Heart right ventricle (tissue), 16 donors: ENCODE data around the gene SLC39A11. TPM values are rescaled to one million over a fixed set of nuclear protein-coding genes. Genes with fewer than 3 reads are reported as not detected.
"Not testable (repeated sequence)": the region's sequence is repeated elsewhere in the genome, so short reads cannot be mapped to it uniquely, and the experiment has no call there.

Source experiments
- ATAC-seq, 8 donors: fragments of 200-7000 bp; cut with Tn5 transposase; one replicate each; pipeline ENCODE4 v1.9.1; 2020; ENCODE audit warnings: mild to moderate bottlenecking in 8 of 8, moderate library complexity in 8 of 8, moderate number of reproducible peaks in 1 of 8
- DNase-seq, 2 donors: peaks; one replicate each; pipeline ENCODE4 v3.0.0-alpha.2; 2020
- H3K27ac ChIP-seq, 10 donors: fragments of 200-600 bp; sonication (generic) in 2 of 10; one replicate each; pipeline versions ENCODE4 v1.5.0 to v1.8.0; 2020 to 2022; ENCODE audit warnings: mild to moderate bottlenecking in 3 of 10
- H3K27me3 ChIP-seq, 7 donors: fragments of 200-600 bp; one replicate each; pipeline ENCODE4 v1.8.0; 2021 to 2022; ENCODE audit warnings: mild to moderate bottlenecking in 2 of 7
- H3K36me3 ChIP-seq, 9 donors: fragments of 200-600 bp; sonication (generic) in 1 of 9; one replicate each; pipeline versions ENCODE4 v1.5.0 to v1.8.0; 2020 to 2022; ENCODE audit warnings: mild to moderate bottlenecking in 2 of 9
- H3K4me1 ChIP-seq, 9 donors: fragments of 200-600 bp; sonication (generic) in 1 of 9; one replicate each; pipeline versions ENCODE4 v1.5.0 to v1.8.0; 2020 to 2022; ENCODE audit warnings: mild to moderate bottlenecking in 4 of 9
- H3K4me3 ChIP-seq, 10 donors: fragments of 200-600 bp; sonication (generic) in 2 of 10; one replicate each; pipeline versions ENCODE4 v1.5.0 to v1.8.0; 2020 to 2022; ENCODE audit warnings: mild to moderate bottlenecking in 7 of 10, moderate library complexity in 2 of 10
- H3K9me3 ChIP-seq, 11 donors: fragments of 200-600 bp in 10 of 11; sonication (generic) in 2 of 11; one replicate each; pipeline versions ENCODE4 v1.5.0 to v1.8.0; 2013 to 2022; ENCODE audit warnings: mild to moderate bottlenecking in 2 of 11, control low read depth in 1 of 11, moderate library complexity in 1 of 11
- CTCF ChIP-seq, 9 donors: fragments of 200-600 bp; sonication (generic) in 2 of 9; IDR thresholded peaks; one replicate each; pipeline versions ENCODE4 v1.5.0 to v1.8.0; 2021 to 2022; ENCODE audit warnings: antibody characterized with exemption in 9 of 9, mild to moderate bottlenecking in 5 of 9, moderate library complexity in 1 of 9
- WGBS, 2 donors: extraction: QIAGEN DNeasy Blood & Tissue Kit; methylation state at CpG; one replicate each; pipeline ENCODE4 v1.1.7; 2013; ENCODE audit warnings: inconsistent platforms in 1 of 2; 5-methylcytosine and 5-hydroxymethylcytosine counted together
- intact Hi-C, 10 donors: fragments of 100-400 bp; cut with DNase I; formaldehyde crosslinking; loops; one replicate each; pipeline versions ENCODE4 v1.11.1 to v1.14.2; 2022
- polyA plus RNA-seq, 2 donors: library from polyadenylated mRNA; stranded (reverse); fragments of 200-250 nt; gene quantifications; one replicate each; pipeline ENCODE4 v1.2.3, GENCODE V29; 2013
- total RNA-seq, 10 donors: library from RNA; stranded (reverse); fragmentation: NEBNext Ultra II Directional in 3 of 10; extraction: Animal tissue kit (Norgen Biotek cat#: 25700) in 3 of 10; gene quantifications; one replicate each; pipeline versions ENCODE4 v1.2.1 to v1.2.4, GENCODE V29; 2021 to 2023
- donor health status: Arrhythmogenic right ventricular cardiomyopathy.
- donor health status: ischemic (EF 13 %, LVEDD 7.1; RV severe dilation, severe dysfunction).
- donor health status: healthy with polysubstance abuse.
- donor health status: DM: no; HTN: yes; CAD: no.
- donor health status: DM: no; HTN: no; CAD: no.
- donor health status: ischemic (EF 25% LVEDD 6.9; RV normal size, moderate dysfunction).
- donor health status: ischemic (EF 25% LVEDD 5.7; RV mildly dilated, moderate dysfunction).
- donor health status: healthy.
- donor health status: DM: yes; HTN: yes; CAD: no.
- donor health status: Ischemic cardiomyopathy.
- donor health status: ischemic (EF 35%, LVEDD 5.7; RV mildly dilated, moderate dysfunction).
- donor health status: nonischemic (EF 11% LVEDD 7.7; RV severe dilation, severe dysfunction).
- donor health status: DM: yes; HTN: yes; CAD: no.
- donor health status: PGD.
- donor health status: ischemic (EF 29% LVEDD 5.4; RV normal size, mild dysfunction).
- donor health status: nonischemic (EF 23%, LVEDD 6.1; RV moderate dilation, normal function).

SLC39A11 gene
- total and polyA plus RNA-seq, 12 donors = 2.4 to 11.3 (median 6.4) TPM

DNA sequence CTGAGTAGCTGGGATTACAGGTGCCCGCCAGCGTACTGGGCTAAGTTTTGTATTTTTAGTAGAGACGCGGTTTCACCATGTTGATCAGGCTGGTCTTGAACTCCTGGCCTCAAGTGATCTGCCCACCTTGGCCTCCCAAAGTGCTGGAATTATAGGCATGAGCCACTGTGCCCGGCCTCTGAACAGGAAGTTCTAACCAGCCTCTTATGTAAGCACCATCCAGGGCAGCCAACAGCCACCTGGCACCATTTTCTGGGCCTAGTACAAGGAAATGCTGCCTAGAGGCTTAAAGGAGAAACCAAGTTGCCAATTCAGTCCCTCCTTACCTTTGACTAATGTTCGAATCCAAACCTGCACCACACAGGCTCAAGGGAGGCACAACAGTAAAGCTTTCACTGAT is 8.5 kb upstream of the SLC39A11 start:
- 88 to 93% methylated on average over 6 of the region's 6 CpGs for WGBS, 2 donors
- no peak for DNase-seq
- intact Hi-C loops = no loop called here

DNA sequence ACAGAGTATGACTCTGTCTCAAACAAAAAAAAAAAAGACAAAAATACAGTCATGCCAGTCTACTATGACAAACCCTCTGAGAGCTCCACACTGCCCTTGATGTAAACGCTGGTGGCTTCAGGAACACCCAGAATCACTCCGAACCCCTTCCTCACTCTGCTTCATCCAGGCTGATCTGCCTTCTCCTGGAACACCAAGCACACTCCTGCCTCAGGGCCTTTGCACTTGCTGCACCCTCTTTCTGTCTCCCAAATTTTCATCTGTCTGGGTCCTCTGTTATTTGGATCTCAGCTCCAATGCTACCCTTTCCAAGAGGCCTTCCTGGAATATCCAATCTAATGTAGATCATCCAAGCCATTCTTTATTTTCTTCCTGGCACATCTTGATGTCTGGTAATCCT is 7.9 kb upstream of the SLC39A11 start:
- Histone ChIP-seq H3K36me3 (no peaks in the 10 kb centered on the region), H3K4me1 (peaks cover 0 to 27% (median 0%) of the 10 kb centered on the region in 9 donors), H3K27ac (no peak overlapping the region), H3K9me3 (peaks cover 0 to 15% (median 0%) of the 10 kb centered on the region in 11 donors), H3K4me3 (no peak overlapping the region), H3K27me3 (peaks cover 0 to 29% (median 2%) of the 10 kb centered on the region in 7 donors)
- intact Hi-C loops = no loop called here
- DNase-seq (no peak), ATAC-seq (no peak)
- no peak for TF ChIP-seq CTCF (IDR thresholded peaks at IDR 0.05)
- WGBS, 2 donors = 90 to 100% methylated on average over 2 of the region's 2 CpGs

More for the DNA sequence above, 8.5 kb upstream of the SLC39A11 start:
- H3K9me3 ChIP-seq = peaks cover 0 to 15% (median 0%) of the 10 kb centered on the region in 11 donors
- peaks cover 0 to 27% (median 0%) of the 10 kb centered on the region in 9 donors for H3K4me1 ChIP-seq
- no peak overlapping the region for H3K4me3 ChIP-seq
- no peak for ATAC-seq
- peaks cover 0 to 25% (median 2%) of the 10 kb centered on the region in 7 donors for H3K27me3 ChIP-seq
- no peak for TF ChIP-seq CTCF (IDR thresholded peaks at IDR 0.05)
- no peak overlapping the region for H3K27ac ChIP-seq
- no peaks in the 10 kb centered on the region for H3K36me3 ChIP-seq

DNA sequence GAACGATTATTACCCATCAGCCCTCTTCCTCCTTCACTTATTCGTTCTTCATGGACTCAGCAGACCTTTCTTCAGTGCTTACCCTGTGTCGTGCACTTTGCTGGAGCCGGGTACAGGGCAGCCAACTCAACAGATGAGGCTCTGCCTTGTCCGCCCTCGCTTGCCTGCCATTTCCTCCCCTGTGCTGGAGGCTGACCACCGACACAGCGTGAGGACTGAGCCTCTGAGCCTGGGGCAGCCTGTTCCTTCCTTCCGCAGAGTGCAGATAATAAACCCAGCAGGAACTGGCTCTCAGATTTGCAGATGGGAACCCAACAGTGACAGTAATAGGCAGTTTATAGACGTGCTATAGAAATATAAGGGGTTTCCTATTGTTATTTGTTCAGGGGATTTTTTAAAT is 7.0 kb upstream of the SLC39A11 start:
- TF ChIP-seq CTCF (IDR thresholded peaks at IDR 0.05) = no peak
- Histone ChIP-seq H3K4me3 (no peak overlapping the region), H3K4me1 (peaks cover 0 to 27% (median 0%) of the 10 kb centered on the region in 9 donors), H3K27ac (no peak overlapping the region), H3K27me3 (peaks cover 0 to 29% (median 2%) of the 10 kb centered on the region in 7 donors), H3K36me3 (no peaks in the 10 kb centered on the region), H3K9me3 (peaks cover 0 to 8% (median 0%) of the 10 kb centered on the region in 11 donors)
- DNase-seq = no peak
- ATAC-seq = no peak
- WGBS, 2 donors = 52 to 55% methylated on average over 10 of the region's 10 CpGs
- intact Hi-C loops = no loop called here

GRCh38 chr17:73098919-73099318 is 6.4 kb upstream of the SLC39A11 start:
- DNase-seq (no peak), ATAC-seq (no peak)
- intact Hi-C loops = no loop called here

DNA sequence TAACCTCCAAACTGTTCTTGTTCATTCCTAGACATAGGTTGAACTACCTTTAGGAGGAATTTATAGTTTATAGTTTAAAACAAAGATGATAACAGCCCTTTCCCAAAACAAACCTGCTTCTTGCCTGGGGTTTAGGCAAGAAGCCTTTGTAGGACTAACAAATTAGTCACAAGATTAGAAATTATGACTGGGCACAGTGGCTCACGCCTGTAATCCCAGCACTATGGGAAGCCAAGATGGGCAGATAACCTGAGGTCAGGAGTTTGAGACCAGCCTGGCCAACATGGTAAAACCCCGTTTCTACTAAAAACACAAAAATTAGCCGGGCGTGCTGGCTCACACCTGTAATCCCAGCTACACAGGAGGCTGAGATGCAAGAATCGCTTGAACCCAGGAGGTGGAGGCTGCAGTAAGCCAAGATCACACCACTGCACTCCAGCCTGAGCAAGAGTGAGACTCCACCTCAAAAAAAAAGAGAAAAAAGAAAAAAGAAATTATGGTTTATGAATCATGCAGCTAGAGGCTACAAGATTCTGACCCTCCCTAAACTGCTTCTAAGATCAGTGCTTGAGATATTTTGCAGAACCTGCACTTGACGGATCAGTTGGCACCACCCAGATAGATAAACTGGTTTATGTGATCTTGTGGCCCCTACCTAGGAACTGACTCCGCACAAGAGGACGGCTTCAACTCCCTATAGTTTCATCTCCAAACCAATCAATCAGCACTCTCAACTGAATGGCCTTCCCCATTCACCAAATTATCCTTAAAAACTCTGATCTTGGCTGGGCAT is 5.7 kb upstream of the SLC39A11 start:
- H3K36me3 ChIP-seq, ATAC-seq, DNase-seq, intact Hi-C loops, H3K9me3 ChIP-seq, H3K4me3 ChIP-seq, H3K27ac ChIP-seq: not testable (repeated sequence)
- Histone ChIP-seq H3K4me1 (peaks cover 0 to 24% (median 2%) of the 10 kb centered on the region in 9 donors), H3K27me3 (peaks cover 0 to 29% (median 2%) of the 10 kb centered on the region in 7 donors)
- 85 to 87% methylated on average over 8 of the region's 8 CpGs for WGBS, 2 donors

More at GRCh38 chr17:73098919-73099318, 6.4 kb upstream of the SLC39A11 start:
- H3K27ac ChIP-seq = no peak overlapping the region
- no peaks in the 10 kb centered on the region for H3K36me3 ChIP-seq
- WGBS, 2 donors = 47 to 52% methylated on average over 5 of the region's 5 CpGs
- no peak for TF ChIP-seq CTCF (IDR thresholded peaks at IDR 0.05)
- H3K4me1 ChIP-seq = peaks cover 0 to 27% (median 0%) of the 10 kb centered on the region in 9 donors
- H3K27me3 ChIP-seq = peaks cover 0 to 29% (median 2%) of the 10 kb centered on the region in 7 donors
- no peak overlapping the region for H3K4me3 ChIP-seq
- peaks cover 0 to 6% (median 0%) of the 10 kb centered on the region in 11 donors for H3K9me3 ChIP-seq
